K562 (cell line): Measurements from ENCODE around the gene CLIP2. TPM values are rescaled to one million over a fixed set of nuclear protein-coding genes. Genes with fewer than 3 reads are reported as not detected.

Experiments used
- ARID1B ChIP-seq: fragments of 450-650 bp; IDR thresholded peaks from 2 replicates; pipeline ENCODE4 v1.6.1; 2016; ENCODE audit warnings: antibody characterized with exemption, mild to moderate bottlenecking, inconsistent platforms
- ARNT ChIP-seq, 2 experiments: fragments of 450-650 bp; IDR thresholded peaks; 2 replicates each; pipeline ENCODE4 v1.6.1; 2016; ENCODE audit warnings: mild to moderate bottlenecking in 1 of 2
- BCL6 ChIP-seq: fragments of 250-450 bp; sonication (Bioruptor Pico); IDR thresholded peaks from 2 replicates; pipeline ENCODE4 v1.4.0; 2020
- BRD4 ChIP-seq: fragments of 200-600 bp; sonication (generic); IDR thresholded peaks from 2 replicates; pipeline ENCODE4 v1.6.1; 2017; ENCODE audit warnings: inconsistent platforms
- BRD9 ChIP-seq: fragments of 450-650 bp; IDR thresholded peaks from 2 replicates; pipeline ENCODE4 v1.6.1; 2018; ENCODE audit warnings: low read depth; ENCODE audit not compliant: partially characterized antibody
- CBX3 ChIP-seq, 2 experiments: IDR thresholded peaks; 1 replicate in 1 of 2; 2 replicates in 1 of 2; pipeline ENCODE4 v1.6.1; 2012; ENCODE audit warnings: inconsistent platforms in 2 of 2, low read length in 2 of 2, borderline replicate concordance in 1 of 2, control low read depth in 1 of 2
- ELF4 ChIP-seq: fragments of 450-650 bp; formaldehyde crosslinking; IDR thresholded peaks from 2 replicates; pipeline ENCODE4 v1.4.0; 2022; ENCODE audit warnings: missing genetic modification characterization
- FOS ChIP-seq: IDR thresholded peaks from 3 replicates; pipeline ENCODE4 v1.6.1; 2011; ENCODE audit not compliant: insufficient read length; ENCODE audit errors: extremely low read depth
- FOSL1 ChIP-seq: fragments of 200-800 bp; sonication (Bioruptor generic); conservative IDR thresholded peaks from 2 replicates; pipeline ENCODE4 v1.6.1; 2016; ENCODE audit warnings: missing genetic modification characterization, missing compliant biosample characterization
- GATAD2A ChIP-seq: fragments of 450-650 bp; IDR thresholded peaks from 2 replicates; pipeline ENCODE4 v1.6.1; 2017
- HDGF ChIP-seq: fragments of 450-650 bp; IDR thresholded peaks from 2 replicates; pipeline ENCODE4 v1.6.1; 2016
- HOMEZ ChIP-seq: fragments of 250-450 bp; sonication (Bioruptor Pico); IDR thresholded peaks from 2 replicates; pipeline ENCODE4 v1.4.0; 2020; ENCODE audit warnings: mild to moderate bottlenecking, moderate library complexity
- JUNB ChIP-seq: fragments of 450-650 bp; formaldehyde crosslinking; conservative IDR thresholded peaks from 2 replicates; pipeline ENCODE4 v1.4.0; 2020; ENCODE audit warnings: mild to moderate bottlenecking
- LEF1 ChIP-seq: fragments of 450-650 bp; IDR thresholded peaks from 2 replicates; pipeline ENCODE4 v1.6.1; 2016; ENCODE audit warnings: mild to moderate bottlenecking
- MAFK ChIP-seq: IDR thresholded peaks from 2 replicates; pipeline ENCODE4 v1.6.1; 2011; ENCODE audit warnings: low read length, improper control_type of control experiment
- NFXL1 ChIP-seq: fragments of 450-650 bp; formaldehyde crosslinking; IDR thresholded peaks from 2 replicates; pipeline ENCODE4 v1.4.0; 2021; ENCODE audit warnings: mild to moderate bottlenecking
- RAD21 ChIP-seq, 2 experiments: fragments of 250-450 bp in 1 of 2; fragments of 450-650 bp in 1 of 2; sonication (Bioruptor Pico) in 1 of 2; formaldehyde crosslinking in 1 of 2; IDR thresholded peaks in 1 of 2; conservative IDR thresholded peaks in 1 of 2; 2 replicates each; pipeline versions ENCODE4 v1.4.0 to v1.8.0; 2020 to 2022; ENCODE audit warnings: mild to moderate bottlenecking in 2 of 2, moderate library complexity in 1 of 2
- RCOR1 ChIP-seq, 2 experiments: IDR thresholded peaks; 2 replicates each; pipeline ENCODE4 v1.6.1; 2012; ENCODE audit warnings: low read depth in 2 of 2, low read length in 2 of 2, borderline replicate concordance in 1 of 2, improper control_type of control experiment in 1 of 2
- SIX5 ChIP-seq, 2 experiments: IDR thresholded peaks; 2 replicates each; pipeline ENCODE4 v1.6.1; 2011; ENCODE audit warnings: low read length in 2 of 2, borderline replicate concordance in 1 of 2, low read depth in 1 of 2, mild to moderate bottlenecking in 1 of 2, moderate library complexity in 1 of 2; ENCODE audit not compliant: insufficient read depth in 1 of 2
- SMARCA5 ChIP-seq: fragments of 450-650 bp; IDR thresholded peaks from 2 replicates; pipeline ENCODE4 v1.6.1; 2016
- THRAP3 ChIP-seq: fragments of 450-650 bp; IDR thresholded peaks from 2 replicates; pipeline ENCODE4 v1.6.1; 2016; ENCODE audit warnings: mild to moderate bottlenecking, inconsistent platforms, borderline replicate concordance
- ZBTB17 ChIP-seq: fragments of 450-650 bp; formaldehyde crosslinking; IDR thresholded peaks from 2 replicates; pipeline ENCODE4 v1.4.0; 2020; ENCODE audit warnings: mild to moderate bottlenecking
- ZNF253 ChIP-seq: fragments of 250-450 bp; sonication (Bioruptor Pico); conservative IDR thresholded peaks from 2 replicates; pipeline ENCODE4 v1.6.1; 2021; ENCODE audit warnings: mild to moderate bottlenecking
- ZNF699 ChIP-seq: fragments of 250-450 bp; sonication (Bioruptor Pico); IDR thresholded peaks from 2 replicates; pipeline ENCODE4 v1.8.0; 2021; ENCODE audit warnings: mild to moderate bottlenecking, moderate library complexity; ENCODE audit not compliant: insufficient replicate concordance
- ZNF830 ChIP-seq: fragments of 250-450 bp; sonication (Bioruptor Pico); IDR thresholded peaks from 2 replicates; pipeline ENCODE4 v1.5.0; 2021; ENCODE audit warnings: mild to moderate bottlenecking
- polyA plus RNA-seq, 8 experiments: library from polyadenylated mRNA; depleted of rRNA in 4 of 8; stranded (reverse) in 5 of 8; unstranded in 3 of 8; fragments of >200 nt; fragmentation: Nextera tagmentation in 2 of 8; fragmentation: Illumina TruSeq in 1 of 8; extraction: Ambion mirVana in 2 of 8; extraction: Trizol in 1 of 8; gene quantifications; 2 replicates each; pipeline versions ENCODE4 v1.2.1 to v1.2.3, GENCODE V29; 2011 to 2014; ENCODE audit warnings: inconsistent platforms in 1 of 8, missing spikeins in 1 of 8
- total RNA-seq, 7 experiments: library from RNA; depleted of rRNA in 6 of 7; stranded (reverse); fragments of >200 nt in 6 of 7; fragmentation: Illumina TruSeq in 2 of 7; extraction: Trizol in 2 of 7; gene quantifications; 2 replicates each; pipeline versions ENCODE4 v1.2.1 to v1.2.3, GENCODE V29; 2011 to 2021; ENCODE audit warnings: low replicate concordance in 1 of 7
- TF ChIP-seq, protein P1 (sequence below): fragments of 450-650 bp; IDR thresholded peaks from 2 replicates; pipeline ENCODE4 v1.6.1; 2016
- TF ChIP-seq, protein P2 (sequence below): sonication (generic); formaldehyde crosslinking; IDR thresholded peaks from 2 replicates; pipeline ENCODE4 v1.8.1; 2023; ENCODE audit warnings: mild to moderate bottlenecking, missing genetic modification reagents
- TF ChIP-seq, protein P3 (sequence below): IDR thresholded peaks from 3 replicates; pipeline ENCODE4 v1.6.1; 2011; ENCODE audit warnings: borderline replicate concordance, mild to moderate bottlenecking; ENCODE audit not compliant: insufficient read length, insufficient read depth

CLIP2 gene
- total and polyA plus RNA-seq, 9 of the 15 experiments (the other 6 are each of a cell fraction or from before 2014, with no cell fraction given), result 0.07 to 5.4 (median 2.1) TPM

- TF ChIP-seq ARID1B (no peak), BCL6 (CRISPR knock-in tag) (no peak), SMARCA5 (0 out of 2 replicates have a peak, but pooled peaks have one; percentile 45), RCOR1 (IDR thresholded peaks at IDR 0.05; ENCODE audit: borderline replicate concordance in 1 of 2, low read depth in 2 of 2, low read length in 2 of 2) (peak in 1 of 2 experiments; percentile 36; a peak in 1 of 4 replicates), CBX3 (IDR thresholded peaks at IDR 0.05; ENCODE audit: borderline replicate concordance in 1 of 2, low read length in 2 of 2) (peak in 1 of 2 experiments; percentile 26; a peak in 1 of 3 replicates), NFXL1 (CRISPR knock-in tag) (no peak), HDGF (no peak), THRAP3 (no peak), SIX5 (IDR thresholded peaks at IDR 0.05; ENCODE audit: borderline replicate concordance in 1 of 2, insufficient read depth in 1 of 2, low read depth in 1 of 2, low read length in 2 of 2) (no peak), LEF1 (no peak), ZNF253 (CRISPR knock-in tag) (no peak), JUNB (no peak), FOSL1 (tag) (no peak), ZNF699 (CRISPR knock-in tag) (no peak), BRD9 (no peak), RAD21 (CRISPR knock-in tag; conservative IDR thresholded peaks at IDR 0.05 in 1 of 2, IDR thresholded peaks at IDR 0.05 in 1 of 2) (no peak), HOMEZ (CRISPR knock-in tag) (no peak), MAFK (no peak), ELF4 (CRISPR knock-in tag) (no peak), BRD4 (no peak), FOS (no peak), ZBTB17 (CRISPR knock-in tag) (peak; percentile 93), ZNF830 (CRISPR knock-in tag) (no peak), ARNT (IDR thresholded peaks at IDR 0.05) (no peak), GATAD2A (no peak)
- TF ChIP-seq, protein P1, sequence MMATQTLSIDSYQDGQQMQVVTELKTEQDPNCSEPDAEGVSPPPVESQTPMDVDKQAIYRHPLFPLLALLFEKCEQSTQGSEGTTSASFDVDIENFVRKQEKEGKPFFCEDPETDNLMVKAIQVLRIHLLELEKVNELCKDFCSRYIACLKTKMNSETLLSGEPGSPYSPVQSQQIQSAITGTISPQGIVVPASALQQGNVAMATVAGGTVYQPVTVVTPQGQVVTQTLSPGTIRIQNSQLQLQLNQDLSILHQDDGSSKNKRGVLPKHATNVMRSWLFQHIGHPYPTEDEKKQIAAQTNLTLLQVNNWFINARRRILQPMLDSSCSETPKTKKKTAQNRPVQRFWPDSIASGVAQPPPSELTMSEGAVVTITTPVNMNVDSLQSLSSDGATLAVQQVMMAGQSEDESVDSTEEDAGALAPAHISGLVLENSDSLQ, result no peak
- TF ChIP-seq, protein P2, sequence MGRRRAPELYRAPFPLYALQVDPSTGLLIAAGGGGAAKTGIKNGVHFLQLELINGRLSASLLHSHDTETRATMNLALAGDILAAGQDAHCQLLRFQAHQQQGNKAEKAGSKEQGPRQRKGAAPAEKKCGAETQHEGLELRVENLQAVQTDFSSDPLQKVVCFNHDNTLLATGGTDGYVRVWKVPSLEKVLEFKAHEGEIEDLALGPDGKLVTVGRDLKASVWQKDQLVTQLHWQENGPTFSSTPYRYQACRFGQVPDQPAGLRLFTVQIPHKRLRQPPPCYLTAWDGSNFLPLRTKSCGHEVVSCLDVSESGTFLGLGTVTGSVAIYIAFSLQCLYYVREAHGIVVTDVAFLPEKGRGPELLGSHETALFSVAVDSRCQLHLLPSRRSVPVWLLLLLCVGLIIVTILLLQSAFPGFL (CRISPR knock-in tag), result no peak
- TF ChIP-seq, protein P3, sequence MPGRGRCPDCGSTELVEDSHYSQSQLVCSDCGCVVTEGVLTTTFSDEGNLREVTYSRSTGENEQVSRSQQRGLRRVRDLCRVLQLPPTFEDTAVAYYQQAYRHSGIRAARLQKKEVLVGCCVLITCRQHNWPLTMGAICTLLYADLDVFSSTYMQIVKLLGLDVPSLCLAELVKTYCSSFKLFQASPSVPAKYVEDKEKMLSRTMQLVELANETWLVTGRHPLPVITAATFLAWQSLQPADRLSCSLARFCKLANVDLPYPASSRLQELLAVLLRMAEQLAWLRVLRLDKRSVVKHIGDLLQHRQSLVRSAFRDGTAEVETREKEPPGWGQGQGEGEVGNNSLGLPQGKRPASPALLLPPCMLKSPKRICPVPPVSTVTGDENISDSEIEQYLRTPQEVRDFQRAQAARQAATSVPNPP, result no peak
These were observed 106.6 kb downstream of the CLIP2 start (continued) for GRCh38 chr7:74395745-74396311.
